CD4-positive, CD25-positive, alpha-beta regulatory T cell (primary cell): ENCODE measurements around the gene TSKS. TPM values are rescaled to one million over a fixed set of nuclear protein-coding genes. Genes with fewer than 3 reads are reported as not detected.

ENCODE experiments used
- ATAC-seq, 2 donors: fragments of 150-1000 bp; cut with Tn5 transposase; one replicate each; pipeline ENCODE4 v1.10.0; 2021; ENCODE audit warnings: low read depth in 2 of 2, moderate number of reproducible peaks in 2 of 2, moderate library complexity in 1 of 2
- DNase-seq, 3 donors: peaks; one replicate each; pipeline versions ENCODE4 v3.0.0 to v3.0.0-alpha.2; 2012 to 2022; ENCODE audit warnings: mixed read lengths in 1 of 3
- H3K27ac ChIP-seq: one replicate; pipeline ENCODE4 v1.7.0; 2013; ENCODE audit warnings: mild to moderate bottlenecking, low read length; ENCODE audit not compliant: insufficient read depth, poor library complexity, severe bottlenecking
- H3K27me3 ChIP-seq: one replicate; pipeline ENCODE4 v1.7.0; 2013; ENCODE audit warnings: low read length; ENCODE audit not compliant: control insufficient read depth, insufficient read depth
- H3K36me3 ChIP-seq: one replicate; pipeline ENCODE4 v1.7.0; 2013; ENCODE audit warnings: mild to moderate bottlenecking, low read length, moderate library complexity; ENCODE audit not compliant: control insufficient read depth, insufficient read depth
- H3K4me1 ChIP-seq: 2 replicates; pipeline ENCODE4 v1.7.0; 2013; ENCODE audit warnings: mild to moderate bottlenecking, low read length; ENCODE audit not compliant: insufficient read depth, control insufficient read depth, poor library complexity, severe bottlenecking
- H3K4me3 ChIP-seq: one replicate; pipeline ENCODE4 v1.7.0; 2013; ENCODE audit warnings: low read depth, mild to moderate bottlenecking, low read length, moderate library complexity
- H3K9me3 ChIP-seq, 2 experiments: 1 replicate in 1 of 2; 2 replicates in 1 of 2; pipeline ENCODE4 v1.7.0; 2013; ENCODE audit warnings: low read length in 2 of 2, mild to moderate bottlenecking in 1 of 2, moderate library complexity in 1 of 2; ENCODE audit not compliant: control insufficient read depth in 2 of 2
- H3K27ac Mint-ChIP-seq, 3 donors: one replicate each; pipeline ENCODE4 v1.8.0; 2020 to 2022; ENCODE audit warnings: mild to moderate bottlenecking in 3 of 3, mixed read lengths in 3 of 3, moderate library complexity in 2 of 3
- H3K27me3 Mint-ChIP-seq: one replicate; pipeline ENCODE4 v1.8.0; 2022; ENCODE audit warnings: mild to moderate bottlenecking, mixed read lengths
- H3K36me3 Mint-ChIP-seq: one replicate; pipeline ENCODE4 v1.8.0; 2020; ENCODE audit warnings: mixed read lengths
- H3K4me1 Mint-ChIP-seq, 4 donors: one replicate each; pipeline ENCODE4 v1.8.0; 2020 to 2022; ENCODE audit warnings: mixed read lengths in 4 of 4, mild to moderate bottlenecking in 1 of 4
- H3K4me3 Mint-ChIP-seq, 4 donors: one replicate each; pipeline ENCODE4 v1.8.0; 2020 to 2022; ENCODE audit warnings: mild to moderate bottlenecking in 4 of 4, mixed read lengths in 4 of 4, moderate library complexity in 3 of 4
- H3K9me3 Mint-ChIP-seq, 7 donors: one replicate each; pipeline ENCODE4 v1.8.0; 2020 to 2022; ENCODE audit warnings: mixed read lengths in 7 of 7, mild to moderate bottlenecking in 3 of 7, moderate library complexity in 2 of 7
- polyA plus RNA-seq, 4 donors: library from polyadenylated mRNA; unstranded; fragments of 300-500 nt; fragmentation: Illumina TruSeq; gene quantifications; one replicate each; pipeline ENCODE4 v1.2.3, GENCODE V29; 2021
- total RNA-seq: library from RNA; stranded (reverse); gene quantifications from one replicate; pipeline ENCODE4 v1.2.3, GENCODE V29; 2022

The TSKS gene
- total and polyA plus RNA-seq, 5 donors from 2014 or later, result 0.41 to 0.77 (median 0.45) TPM; not detected in 1

DNA sequence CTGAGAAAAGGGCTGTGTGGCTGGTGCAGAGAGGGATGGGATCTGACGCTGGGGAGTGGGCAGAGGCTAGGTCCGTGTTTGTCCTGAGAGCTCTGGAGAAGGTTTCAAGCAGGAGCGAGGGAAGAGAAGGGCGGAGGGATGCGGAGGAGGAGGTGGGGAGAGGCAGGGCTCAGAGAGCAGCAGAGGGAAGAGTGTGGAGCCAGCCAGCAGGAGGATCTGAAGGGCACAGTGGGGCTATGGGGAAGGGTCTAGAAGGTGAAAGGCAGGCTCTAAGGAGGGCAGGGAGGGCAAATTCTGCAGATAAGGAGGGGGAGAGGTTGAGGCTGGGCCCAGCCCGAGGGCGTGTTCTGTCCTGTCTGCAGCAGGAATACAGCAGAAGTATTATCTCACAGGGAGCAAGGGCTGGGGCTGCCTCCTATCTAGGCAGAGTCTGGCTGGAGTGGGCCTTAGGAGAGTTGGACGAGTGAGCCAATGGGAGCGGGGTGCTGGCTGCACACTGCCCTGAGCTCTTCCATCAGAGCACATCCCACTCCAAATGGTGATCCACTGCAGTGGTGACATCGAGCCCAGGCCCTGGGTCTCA is 9.8 kb upstream of the TSKS start:
- Histone ChIP-seq H3K27ac (no peak overlapping the region), H3K9me3 (no peaks in the 10 kb centered on the region), H3K4me1 (peaks cover 5% of the 10 kb centered on the region), H3K4me3 (no peak overlapping the region), H3K36me3 (no peaks in the 10 kb centered on the region), H3K27me3 (no peaks in the 10 kb centered on the region)
- Mint-ChIP-seq H3K4me1 (peaks cover 0 to 40% (median 17%) of the 10 kb centered on the region in 4 donors), H3K4me3 (peak overlapping the region in 1 of 4 donors; percentile 81), H3K9me3 (no peaks in the 10 kb centered on the region), H3K36me3 (peaks cover 14% of the 10 kb centered on the region), H3K27ac (peak overlapping the region in 1 of 3 donors; percentile 46), H3K27me3 (no peaks in the 10 kb centered on the region)
- ATAC-seq (no peak), DNase-seq (no peak)

DNA sequence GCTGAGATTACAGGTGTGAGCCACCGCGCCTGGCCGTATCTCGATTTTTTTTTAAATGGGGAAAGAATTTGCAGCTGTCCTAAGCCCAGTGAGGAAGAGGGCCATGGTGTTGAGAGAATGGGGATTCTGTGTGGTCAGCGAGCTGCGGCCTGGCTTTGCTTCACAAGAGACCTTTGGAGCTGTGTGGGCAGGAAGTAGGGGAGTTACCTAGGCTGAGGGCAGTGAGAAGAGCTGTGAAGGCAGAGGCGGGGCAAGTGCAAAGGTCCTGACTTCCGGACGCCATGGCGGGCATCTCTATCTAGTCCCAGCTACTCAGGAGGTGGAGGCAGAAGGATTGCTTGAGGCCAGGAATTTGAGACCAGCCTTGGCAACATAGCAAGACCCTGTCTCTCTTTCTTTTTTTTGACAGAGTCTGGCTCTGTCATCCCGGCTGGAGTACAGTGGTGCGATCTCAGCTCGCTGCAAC is 8.6 kb upstream of the TSKS start:
- Mint-ChIP-seq H3K27me3 (no peaks in the 10 kb centered on the region), H3K4me1 (peaks cover 0 to 48% (median 25%) of the 10 kb centered on the region in 4 donors), H3K9me3 (no peaks in the 10 kb centered on the region), H3K36me3 (peaks cover 14% of the 10 kb centered on the region), H3K27ac (peak overlapping the region in 2 of 3 donors; percentile 42 to 80), H3K4me3 (peak overlapping the region in 1 of 4 donors; percentile 7)
- no peak for DNase-seq
- H3K27ac ChIP-seq, result no peak overlapping the region
- no peak for ATAC-seq
- H3K4me1 ChIP-seq, result peaks cover 14% of the 10 kb centered on the region
- H3K9me3 ChIP-seq, result no peaks in the 10 kb centered on the region
- H3K36me3 ChIP-seq, result no peaks in the 10 kb centered on the region
- H3K27me3 ChIP-seq, result no peaks in the 10 kb centered on the region
- no peak overlapping the region for H3K4me3 ChIP-seq

DNA sequence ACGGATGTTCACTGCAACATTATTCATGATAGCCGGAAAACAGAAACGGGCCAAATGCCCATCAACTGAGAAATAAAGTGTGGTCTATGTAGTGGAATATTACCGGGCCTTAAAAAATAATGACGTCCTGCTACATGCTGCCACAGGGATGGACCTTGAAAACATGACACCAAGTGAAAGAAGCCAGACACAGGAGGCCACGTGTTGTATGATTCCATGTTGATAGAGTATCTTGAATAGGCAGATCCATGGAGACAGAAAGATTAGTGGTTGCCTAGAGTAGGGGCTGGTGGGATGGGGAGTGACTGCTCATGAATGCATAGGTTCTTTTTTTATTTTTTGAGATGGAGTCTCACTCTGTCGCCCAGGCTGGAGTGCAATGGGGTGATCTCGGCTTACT is 7.4 kb upstream of the TSKS start:
- ATAC-seq, result no peak
- no peak overlapping the region for H3K27ac Mint-ChIP-seq
- H3K4me1 ChIP-seq, result peaks cover 20% of the 10 kb centered on the region
- no peak for DNase-seq
- no peaks in the 10 kb centered on the region for H3K36me3 ChIP-seq
- H3K27me3 Mint-ChIP-seq, result no peaks in the 10 kb centered on the region
- no peaks in the 10 kb centered on the region for H3K9me3 Mint-ChIP-seq
- peaks cover 0 to 60% (median 29%) of the 10 kb centered on the region in 4 donors for H3K4me1 Mint-ChIP-seq
- H3K4me3 Mint-ChIP-seq, result peak overlapping the region in 3 of 4 donors; percentile 15 to 36 (median 30)
- H3K9me3 ChIP-seq, result no peaks in the 10 kb centered on the region
- no peak overlapping the region for H3K4me3 ChIP-seq
- no peaks in the 10 kb centered on the region for H3K27me3 ChIP-seq
- H3K27ac ChIP-seq, result no peak overlapping the region
- H3K36me3 Mint-ChIP-seq, result peaks cover 11% of the 10 kb centered on the region

DNA sequence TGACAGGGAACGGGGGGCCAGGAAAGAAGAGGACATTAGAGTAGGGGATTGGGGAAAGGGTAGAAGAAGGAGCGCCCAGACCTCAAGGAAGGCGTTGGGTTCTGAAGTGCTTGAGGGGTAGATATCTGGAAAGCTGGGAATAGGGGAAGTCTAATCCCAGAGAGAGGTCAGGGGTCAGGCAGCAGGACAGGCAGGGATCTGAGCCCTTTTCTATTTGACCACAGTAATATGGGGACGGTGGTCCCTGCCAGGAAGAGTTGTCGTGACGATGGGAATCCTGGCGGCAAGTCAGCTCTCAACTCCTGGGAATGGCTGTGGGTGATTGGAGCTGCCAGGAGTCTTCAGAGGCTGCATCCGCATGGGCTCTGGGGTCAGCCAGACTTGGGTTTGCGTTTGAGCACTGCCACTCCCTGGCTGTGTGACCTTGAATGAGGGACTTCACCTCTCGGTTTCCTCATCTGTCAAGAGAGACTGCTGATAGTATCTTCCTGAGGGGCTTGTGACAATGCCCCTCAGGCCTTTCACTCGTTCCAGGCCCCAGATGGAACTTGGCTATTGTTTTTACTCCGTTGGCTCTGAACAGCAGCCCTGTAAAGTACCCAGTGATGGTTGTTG is 5.0 kb upstream of the TSKS start:
- H3K4me3 ChIP-seq, result peak overlapping the region; percentile 80
- H3K36me3 Mint-ChIP-seq, result peaks cover 4% of the 10 kb centered on the region
- H3K27ac ChIP-seq, result no peak overlapping the region

GRCh38 chr19:49767381-49767780 is 4.3 kb upstream of the TSKS start:
- H3K9me3 ChIP-seq, result no peaks in the 10 kb centered on the region
- H3K36me3 ChIP-seq, result no peaks in the 10 kb centered on the region
- Mint-ChIP-seq H3K27me3 (no peaks in the 10 kb centered on the region), H3K27ac (peak overlapping the region in 2 of 3 donors; percentile 94 to 96), H3K9me3 (no peaks in the 10 kb centered on the region), H3K4me1 (peaks cover 0 to 48% (median 24%) of the 10 kb centered on the region in 4 donors), H3K4me3 (peak overlapping the region; percentile 87 to 96 (median 90)), H3K36me3 (peaks cover 4% of the 10 kb centered on the region)
- ATAC-seq (no peak), DNase-seq (no peak)
- no peaks in the 10 kb centered on the region for H3K27me3 ChIP-seq
- peaks cover 21% of the 10 kb centered on the region for H3K4me1 ChIP-seq
- H3K27ac ChIP-seq, result peak overlapping the region; percentile 78
- peak overlapping the region; percentile 80 for H3K4me3 ChIP-seq

More for the DNA sequence above, 5.0 kb upstream of the TSKS start:
- H3K9me3 ChIP-seq, result no peaks in the 10 kb centered on the region
- H3K4me1 ChIP-seq, result peaks cover 21% of the 10 kb centered on the region
- DNase-seq (no peak), ATAC-seq (no peak)
- H3K36me3 ChIP-seq, result no peaks in the 10 kb centered on the region
- peak overlapping the region; percentile 92 to 96 (median 94) for H3K27ac Mint-ChIP-seq
- peak overlapping the region; percentile 87 to 96 (median 90) for H3K4me3 Mint-ChIP-seq
- no peaks in the 10 kb centered on the region for H3K9me3 Mint-ChIP-seq
- no peaks in the 10 kb centered on the region for H3K27me3 Mint-ChIP-seq
- H3K27me3 ChIP-seq, result no peaks in the 10 kb centered on the region
- H3K4me1 Mint-ChIP-seq, result peaks cover 0 to 52% (median 26%) of the 10 kb centered on the region in 4 donors

- H3K36me3 Mint-ChIP-seq, result peaks cover 4% of the 10 kb centered on the region
- H3K4me3 Mint-ChIP-seq, result peak within 1 kb of the TSS; percentile 87 to 96 (median 94)
- no peaks in the 10 kb centered on the region for H3K27me3 Mint-ChIP-seq
- H3K27ac Mint-ChIP-seq, result peak within 1 kb of the TSS; percentile 95 to 97 (median 96)
- no peaks in the 10 kb centered on the region for H3K36me3 ChIP-seq
- peaks cover 21% of the 10 kb centered on the region for H3K4me1 ChIP-seq
- no peak for DNase-seq
- H3K27me3 ChIP-seq, result no peaks in the 10 kb centered on the region
- ATAC-seq, result no peak
- H3K4me1 Mint-ChIP-seq, result peaks cover 0 to 48% (median 24%) of the 10 kb centered on the region in 4 donors
- H3K4me3 ChIP-seq, result peak within 1 kb of the TSS; percentile 92
- no peaks in the 10 kb centered on the region for H3K9me3 Mint-ChIP-seq
- peak within 1 kb of the TSS; percentile 86 for H3K27ac ChIP-seq
- no peaks in the 10 kb centered on the region for H3K9me3 ChIP-seq
These were observed 3.8 kb upstream of the TSKS start, which contains the start of gene AP2A1 for GRCh38 chr19:49766930-49767299. Gene AP2A1 (plus strand): TSS chr19:49767001. CDS start chr19:49767134, 133 bp downstream.

GRCh38 chr19:49766007-49766929 is 3.2 kb upstream of the TSKS start:
- Mint-ChIP-seq H3K9me3 (no peaks in the 10 kb centered on the region), H3K27me3 (no peaks in the 10 kb centered on the region), H3K4me1 (peaks cover 0 to 44% (median 24%) of the 10 kb centered on the region in 4 donors), H3K27ac (peak overlapping the region; percentile 95 to 97 (median 96)), H3K4me3 (peak overlapping the region; percentile 87 to 94 (median 93)), H3K36me3 (no peaks in the 10 kb centered on the region)
- H3K4me3 ChIP-seq, result peak overlapping the region; percentile 92
- H3K4me1 ChIP-seq, result peaks cover 21% of the 10 kb centered on the region
- H3K27ac ChIP-seq, result peak overlapping the region; percentile 86
- ATAC-seq (peak; percentile 89 to 92), DNase-seq (peak; percentile 98 to 100 (median 100))
- no peaks in the 10 kb centered on the region for H3K9me3 ChIP-seq
- no peaks in the 10 kb centered on the region for H3K27me3 ChIP-seq
- no peaks in the 10 kb centered on the region for H3K36me3 ChIP-seq
